ENCODE measurements around the gene LARP1.

LARP1 gene

DNA sequence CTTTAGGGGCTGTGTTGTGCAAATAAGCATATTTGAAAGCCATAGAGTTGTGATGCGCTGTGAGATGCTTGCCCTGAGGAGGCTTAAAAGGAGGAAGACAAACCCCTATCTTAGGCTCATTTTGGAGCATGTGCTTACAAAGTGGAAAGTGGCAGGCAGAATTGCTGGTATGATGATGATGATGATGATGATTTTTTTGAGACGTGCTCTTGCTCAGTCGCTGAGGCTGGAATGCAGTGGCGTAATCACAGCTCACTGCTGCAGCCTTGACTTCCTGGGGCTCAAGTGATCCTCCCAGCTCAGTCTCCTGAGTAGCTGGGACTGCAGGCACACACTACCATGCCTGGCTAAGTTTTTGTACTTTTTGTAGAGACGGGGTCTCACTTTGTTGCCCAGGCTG lies 104.9 kb downstream of the LARP1 start:
- no peak for DNase-seq

DNA sequence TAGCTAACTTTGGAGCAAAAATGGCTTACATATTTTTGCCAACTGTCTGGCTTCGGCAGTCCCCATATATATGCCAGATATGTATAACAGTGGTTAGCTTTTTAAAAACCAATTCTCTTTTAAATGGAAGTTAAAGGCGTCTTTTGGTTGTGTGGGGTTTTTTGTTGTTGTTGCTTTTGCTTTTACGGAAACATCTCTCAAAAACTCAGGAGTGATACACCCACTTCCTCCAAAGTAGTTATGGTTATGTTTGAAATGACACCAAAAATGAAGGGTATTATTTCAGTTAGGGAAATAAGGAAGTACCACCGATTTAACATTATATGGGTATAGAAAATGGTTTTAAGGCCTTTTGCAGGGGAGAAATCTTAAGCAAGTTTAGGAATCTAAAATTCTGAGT lies 105.6 kb downstream of the LARP1 start:
- no peak for DNase-seq

DNA sequence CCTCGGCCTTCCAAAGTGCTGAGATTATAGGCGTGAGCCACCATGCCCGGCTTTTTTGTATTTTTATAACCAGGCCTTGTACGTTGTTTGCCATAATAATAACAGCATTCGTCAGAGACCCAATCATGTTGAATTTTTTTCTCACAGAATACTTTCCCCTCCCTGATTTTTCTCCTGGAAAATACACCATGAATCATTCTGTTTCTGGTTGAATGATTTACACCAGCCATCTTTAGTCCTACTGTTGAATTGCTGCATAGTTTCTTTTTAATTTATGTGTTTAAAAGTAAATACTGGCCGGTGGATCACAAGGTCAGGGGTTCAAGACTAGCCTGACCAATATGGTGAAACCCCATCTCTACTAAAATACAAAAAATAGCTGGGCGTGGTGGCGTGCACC lies 106.8 kb downstream of the LARP1 start:
- DNase-seq = no peak

DNA sequence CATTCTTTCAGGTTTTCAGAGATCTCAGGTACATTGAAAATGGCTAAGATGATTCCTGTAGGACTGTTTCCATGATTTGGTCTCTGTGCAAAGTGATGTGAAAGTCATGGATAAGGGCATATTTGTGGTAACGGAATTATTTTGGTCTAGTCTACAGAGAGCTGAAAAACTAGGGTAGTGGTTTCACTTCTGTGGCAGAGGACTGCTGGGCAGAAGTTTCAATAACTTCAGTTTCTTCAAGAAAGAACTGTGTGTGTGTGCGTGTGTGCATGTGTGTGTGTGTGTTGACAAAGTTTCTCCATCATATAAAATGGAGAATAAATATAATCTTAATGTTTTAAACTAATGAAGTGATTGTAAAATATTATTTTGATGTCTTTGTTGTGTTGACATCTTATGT lies 107.6 kb downstream of the LARP1 start:
- no peak for DNase-seq

DNA sequence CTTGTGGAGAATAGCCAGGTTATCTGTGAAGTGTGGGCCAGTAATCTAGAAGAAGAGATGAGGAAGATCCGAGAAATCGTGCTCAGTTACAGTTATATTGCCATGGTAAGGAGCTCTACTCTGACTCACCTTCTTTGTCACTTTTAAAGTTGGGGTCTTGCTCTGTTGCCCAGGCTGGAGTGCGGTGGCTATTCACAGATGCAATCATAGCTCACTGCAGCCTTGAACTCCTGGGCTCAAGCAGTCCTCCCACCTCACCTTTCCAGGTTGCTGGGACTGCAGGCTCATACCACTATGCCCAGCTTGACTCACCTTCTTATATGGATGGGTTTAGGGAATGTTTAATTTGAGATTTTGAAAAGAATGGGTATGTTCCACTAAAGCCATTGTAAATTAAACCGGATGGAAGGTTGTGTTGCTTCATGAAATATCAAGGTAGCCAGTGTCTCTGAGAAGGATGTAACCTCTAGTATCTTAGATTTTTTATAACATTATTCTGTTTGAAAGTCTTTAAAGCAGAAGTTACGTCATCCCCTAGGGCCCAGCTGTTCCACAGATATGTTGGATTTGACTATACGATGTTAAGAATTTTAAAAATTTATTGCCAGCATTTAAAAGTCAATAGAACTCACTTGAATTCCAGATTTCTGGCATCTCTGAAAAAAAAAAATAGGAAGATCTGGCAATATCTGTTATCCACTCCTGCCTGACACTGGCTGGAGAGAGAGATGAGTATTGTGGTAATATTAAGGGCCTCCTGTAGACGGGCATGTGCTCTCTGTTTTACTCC lies 108.3 kb downstream of the LARP1 start:
- no peak for DNase-seq

DNA sequence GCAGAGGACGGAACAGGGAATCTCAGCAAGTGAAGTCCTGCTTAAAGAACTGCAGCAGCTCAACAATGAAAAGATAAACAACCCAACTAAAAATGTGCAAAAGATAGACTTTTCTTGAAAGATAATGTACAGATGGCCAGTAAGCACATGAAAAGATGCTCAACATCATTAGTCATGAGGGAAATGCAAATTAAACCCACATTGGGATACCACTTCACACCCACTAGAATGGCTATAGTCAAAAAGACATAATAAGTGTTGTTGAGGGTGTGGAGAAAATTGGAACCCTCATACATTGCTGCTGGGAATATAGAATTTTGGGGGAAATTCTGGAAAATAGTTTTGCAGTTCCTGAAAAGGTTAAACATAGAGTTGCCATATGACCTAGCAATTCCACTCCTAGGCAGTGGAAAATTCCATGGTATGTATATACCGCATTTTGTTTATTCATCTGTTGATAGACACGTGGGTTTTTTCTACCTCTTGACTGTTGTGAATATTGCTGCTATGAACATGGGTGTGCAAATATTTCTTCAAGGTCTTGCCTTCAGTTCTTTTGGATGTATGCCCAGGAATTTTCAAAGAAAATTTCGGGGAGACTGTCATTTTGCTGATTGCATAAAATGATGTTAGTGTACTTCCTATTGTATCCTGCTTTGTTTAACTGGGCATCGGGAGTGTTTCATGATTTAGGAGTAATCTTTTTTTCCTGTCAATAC lies 110.4 kb downstream of the LARP1 start:
- DNase-seq = no peak

DNA sequence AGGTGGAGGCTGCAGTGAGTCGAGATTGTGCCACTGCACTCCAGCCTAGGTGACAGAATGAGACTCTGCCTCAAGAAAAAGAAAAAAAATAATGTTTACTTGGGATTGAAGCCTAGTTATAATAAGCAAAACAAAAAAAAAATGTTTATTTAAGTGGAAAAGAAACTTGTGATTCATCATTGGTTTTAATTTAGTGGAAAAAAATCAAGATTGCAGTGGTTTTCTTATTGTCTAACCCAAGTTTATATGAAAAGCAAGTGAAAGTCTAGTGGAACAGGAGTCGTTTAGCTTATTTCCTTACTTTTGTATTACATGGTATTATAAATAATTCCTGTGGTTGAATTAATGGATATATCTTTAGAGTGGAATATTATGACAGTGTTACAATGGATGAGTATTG lies 111.7 kb downstream of the LARP1 start:
- no peak for DNase-seq
